ENCODE data around the gene CDK2AP2.

The CDK2AP2 gene

GRCh38 chr11:67528376-67528775 is 20.4 kb upstream of the CDK2AP2 start:
- Mint-ChIP-seq H3K36me3 (ENCODE audit: low read depth) (no peaks in the 10 kb centered on the region), H3K27me3 (ENCODE audit: low read depth) (peaks cover 3% of the 10 kb centered on the region), H3K27ac (no peak overlapping the region), H3K4me3 (no peak overlapping the region), H3K4me1 (no peaks in the 10 kb centered on the region), H3K9me3 (peaks cover 14% of the 10 kb centered on the region)
- TF ChIP-seq CTCF (IDR thresholded peaks at IDR 0.05; ENCODE audit: unreplicated experiment in 3 of 3), result no peak

GRCh38 chr11:67525275-67525976 is 17.5 kb upstream of the CDK2AP2 start:
- no peaks in the 10 kb centered on the region for H3K4me1 Mint-ChIP-seq
- no peak for TF ChIP-seq CTCF (IDR thresholded peaks at IDR 0.05; ENCODE audit: unreplicated experiment in 3 of 3)
- no peaks in the 10 kb centered on the region for H3K36me3 Mint-ChIP-seq (ENCODE audit: low read depth)
- no peaks in the 10 kb centered on the region for H3K9me3 Mint-ChIP-seq
- no peak overlapping the region for H3K4me3 Mint-ChIP-seq
- H3K27me3 Mint-ChIP-seq (ENCODE audit: low read depth), result peaks cover 8% of the 10 kb centered on the region
- H3K27ac Mint-ChIP-seq, result peak overlapping the region in 2 of 3 experiments; percentile 14 to 90

GRCh38 chr11:67524480-67524808 is 16.5 kb upstream of the CDK2AP2 start:
- no peak for TF ChIP-seq CTCF (IDR thresholded peaks at IDR 0.05; ENCODE audit: unreplicated experiment in 3 of 3)
- Mint-ChIP-seq H3K4me3 (no peak overlapping the region), H3K9me3 (no peaks in the 10 kb centered on the region), H3K27ac (peak overlapping the region in 1 of 3 experiments; percentile 4), H3K27me3 (ENCODE audit: low read depth) (peaks cover 8% of the 10 kb centered on the region), H3K4me1 (no peaks in the 10 kb centered on the region), H3K36me3 (ENCODE audit: low read depth) (no peaks in the 10 kb centered on the region)

GRCh38 chr11:67523556-67524479 is 15.9 kb upstream of the CDK2AP2 start:
- Mint-ChIP-seq H3K36me3 (ENCODE audit: low read depth) (no peaks in the 10 kb centered on the region), H3K9me3 (no peaks in the 10 kb centered on the region), H3K27ac (no peak overlapping the region), H3K4me3 (no peak overlapping the region), H3K27me3 (ENCODE audit: low read depth) (peaks cover 11% of the 10 kb centered on the region), H3K4me1 (no peaks in the 10 kb centered on the region)
- TF ChIP-seq CTCF (IDR thresholded peaks at IDR 0.05; ENCODE audit: unreplicated experiment in 3 of 3), result no peak

GRCh38 chr11:67522844-67523555 is 15.0 kb upstream of the CDK2AP2 start, which contains the start of gene CABP2:
CABP2 (minus strand) TSS chr11:67523446; CDS start chr11:67523326, 120 bp downstream.
- H3K4me3 Mint-ChIP-seq, result no peak within 1 kb of the TSS
- TF ChIP-seq CTCF (IDR thresholded peaks at IDR 0.05; ENCODE audit: unreplicated experiment in 3 of 3), result no peak
- no peaks in the 10 kb centered on the region for H3K36me3 Mint-ChIP-seq (ENCODE audit: low read depth)
- H3K27me3 Mint-ChIP-seq (ENCODE audit: low read depth), result peaks cover 14% of the 10 kb centered on the region
- H3K9me3 Mint-ChIP-seq, result no peaks in the 10 kb centered on the region
- no peaks in the 10 kb centered on the region for H3K4me1 Mint-ChIP-seq
- no peak within 1 kb of the TSS for H3K27ac Mint-ChIP-seq
